BE2C (cell line): ENCODE measurements around the gene BTRC.

Experiments used
- DNase-seq: peaks from one replicate; pipeline ENCODE4 v3.0.0-alpha.2; 2020
- H3K27me3 ChIP-seq: fragments of 250-450 bp; sonication (Bioruptor Pico); 2 replicates; pipeline ENCODE4 v1.5.1; 2020; ENCODE audit warnings: mild to moderate bottlenecking
- H3K36me3 ChIP-seq: fragments of 250-450 bp; sonication (Bioruptor Pico); 2 replicates; pipeline ENCODE4 v1.5.1; 2020; ENCODE audit warnings: mild to moderate bottlenecking
- H3K4me1 ChIP-seq: fragments of 250-450 bp; sonication (Bioruptor Pico); 2 replicates; pipeline ENCODE4 v1.5.1; 2020
- H3K4me3 ChIP-seq: 2 replicates; pipeline ENCODE4 v1.5.1; 2011; ENCODE audit warnings: low read depth, low read length
- H3K9me3 ChIP-seq: fragments of 250-450 bp; sonication (Bioruptor Pico); 2 replicates; pipeline ENCODE4 v1.5.1; 2020
- TF ChIP-seq, protein P1 (sequence below): IDR thresholded peaks from 2 replicates; pipeline ENCODE4 v1.5.1; 2012; ENCODE audit warnings: mild to moderate bottlenecking, low read depth, low read length

BTRC gene

GRCh38 chr10:101511938-101512337, 158.0 kb downstream of the BTRC start:
- TF ChIP-seq, protein P1, sequence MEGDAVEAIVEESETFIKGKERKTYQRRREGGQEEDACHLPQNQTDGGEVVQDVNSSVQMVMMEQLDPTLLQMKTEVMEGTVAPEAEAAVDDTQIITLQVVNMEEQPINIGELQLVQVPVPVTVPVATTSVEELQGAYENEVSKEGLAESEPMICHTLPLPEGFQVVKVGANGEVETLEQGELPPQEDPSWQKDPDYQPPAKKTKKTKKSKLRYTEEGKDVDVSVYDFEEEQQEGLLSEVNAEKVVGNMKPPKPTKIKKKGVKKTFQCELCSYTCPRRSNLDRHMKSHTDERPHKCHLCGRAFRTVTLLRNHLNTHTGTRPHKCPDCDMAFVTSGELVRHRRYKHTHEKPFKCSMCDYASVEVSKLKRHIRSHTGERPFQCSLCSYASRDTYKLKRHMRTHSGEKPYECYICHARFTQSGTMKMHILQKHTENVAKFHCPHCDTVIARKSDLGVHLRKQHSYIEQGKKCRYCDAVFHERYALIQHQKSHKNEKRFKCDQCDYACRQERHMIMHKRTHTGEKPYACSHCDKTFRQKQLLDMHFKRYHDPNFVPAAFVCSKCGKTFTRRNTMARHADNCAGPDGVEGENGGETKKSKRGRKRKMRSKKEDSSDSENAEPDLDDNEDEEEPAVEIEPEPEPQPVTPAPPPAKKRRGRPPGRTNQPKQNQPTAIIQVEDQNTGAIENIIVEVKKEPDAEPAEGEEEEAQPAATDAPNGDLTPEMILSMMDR, result no peak

DNA sequence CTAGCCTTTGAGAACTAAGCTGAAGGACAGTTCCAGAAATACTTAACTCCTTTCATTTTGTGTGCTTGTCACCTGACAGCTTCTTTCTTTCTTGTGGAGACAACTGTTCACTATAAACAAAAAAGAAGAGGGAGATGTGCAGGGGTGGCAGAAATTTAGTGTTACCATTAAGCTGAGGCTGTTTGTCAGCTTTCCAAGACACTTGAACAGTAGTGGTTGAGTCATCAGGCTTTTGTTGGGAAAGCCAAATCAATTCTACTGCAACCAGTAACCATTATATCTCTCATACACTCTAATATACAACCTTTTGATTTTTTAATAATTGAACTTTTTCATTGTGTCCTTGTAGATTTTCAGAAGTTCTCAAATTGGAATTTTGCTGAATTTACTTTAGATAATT, 158.8 kb downstream of the BTRC start:
- TF ChIP-seq, protein P1, result no peak

More at GRCh38 chr10:101511938-101512337, 158.0 kb downstream of the BTRC start:
- no peaks in the 10 kb centered on the region for H3K36me3 ChIP-seq
- no peak overlapping the region for H3K4me3 ChIP-seq
- H3K27me3 ChIP-seq, result no peaks in the 10 kb centered on the region
- no peaks in the 10 kb centered on the region for H3K9me3 ChIP-seq
- H3K4me1 ChIP-seq, result peaks cover 12% of the 10 kb centered on the region; the same call in 1 of the 2 replicates
- DNase-seq, result no peak

DNA sequence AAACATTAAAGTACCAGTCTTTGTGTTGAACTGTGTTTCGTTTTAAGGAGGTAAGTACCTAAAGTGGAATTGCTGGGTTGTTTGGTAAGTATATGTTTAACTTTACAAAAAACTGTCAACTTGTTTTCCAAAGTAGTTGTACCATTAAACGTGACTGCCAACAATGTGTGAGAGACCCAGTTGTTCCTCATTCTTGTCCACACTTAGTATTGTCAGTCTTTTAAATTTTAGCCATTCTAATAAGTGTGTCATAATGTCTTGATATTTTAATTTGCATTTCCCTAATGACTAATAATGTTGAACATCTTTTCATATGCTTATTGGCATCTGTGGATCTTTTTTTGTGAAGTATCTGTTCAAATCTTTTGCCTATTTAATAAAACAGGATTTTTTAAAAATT, 159.8 kb downstream of the BTRC start:
- Histone ChIP-seq H3K36me3 (no peaks in the 10 kb centered on the region), H3K4me1 (peaks cover 5% of the 10 kb centered on the region; the same call in 1 of the 2 replicates), H3K27me3 (no peaks in the 10 kb centered on the region), H3K9me3 (no peaks in the 10 kb centered on the region), H3K4me3 (no peak overlapping the region)
- DNase-seq, result no peak
- TF ChIP-seq, protein P1, result no peak

More for the DNA sequence above, 158.8 kb downstream of the BTRC start:
- no peaks in the 10 kb centered on the region for H3K36me3 ChIP-seq
- no peak for DNase-seq
- H3K27me3 ChIP-seq, result no peaks in the 10 kb centered on the region
- no peak overlapping the region for H3K4me3 ChIP-seq
- peaks cover 8% of the 10 kb centered on the region; the same call in 1 of the 2 replicates for H3K4me1 ChIP-seq
- no peaks in the 10 kb centered on the region for H3K9me3 ChIP-seq

DNA sequence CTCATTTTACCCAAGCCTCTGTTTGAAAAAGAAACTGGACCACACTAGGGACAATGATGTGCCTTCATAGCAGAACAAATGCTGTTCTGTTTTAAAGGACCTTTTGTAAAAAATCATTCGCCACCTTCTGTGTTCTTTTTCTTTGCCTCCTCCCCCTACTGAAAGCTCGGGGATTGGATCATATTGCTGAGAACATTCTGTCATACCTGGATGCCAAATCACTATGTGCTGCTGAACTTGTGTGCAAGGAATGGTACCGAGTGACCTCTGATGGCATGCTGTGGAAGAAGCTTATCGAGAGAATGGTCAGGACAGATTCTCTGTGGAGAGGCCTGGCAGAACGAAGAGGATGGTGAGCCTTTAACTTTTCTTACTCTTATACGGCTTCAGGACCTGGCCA, 171.9 kb downstream of the BTRC start:
- H3K36me3 ChIP-seq, result no peaks in the 10 kb centered on the region
- TF ChIP-seq, protein P1, result no peak
- H3K27me3 ChIP-seq, result no peaks in the 10 kb centered on the region
- no peak overlapping the region for H3K4me3 ChIP-seq
- no peak for DNase-seq
- H3K4me1 ChIP-seq, result no peaks in the 10 kb centered on the region
- no peaks in the 10 kb centered on the region for H3K9me3 ChIP-seq

DNA sequence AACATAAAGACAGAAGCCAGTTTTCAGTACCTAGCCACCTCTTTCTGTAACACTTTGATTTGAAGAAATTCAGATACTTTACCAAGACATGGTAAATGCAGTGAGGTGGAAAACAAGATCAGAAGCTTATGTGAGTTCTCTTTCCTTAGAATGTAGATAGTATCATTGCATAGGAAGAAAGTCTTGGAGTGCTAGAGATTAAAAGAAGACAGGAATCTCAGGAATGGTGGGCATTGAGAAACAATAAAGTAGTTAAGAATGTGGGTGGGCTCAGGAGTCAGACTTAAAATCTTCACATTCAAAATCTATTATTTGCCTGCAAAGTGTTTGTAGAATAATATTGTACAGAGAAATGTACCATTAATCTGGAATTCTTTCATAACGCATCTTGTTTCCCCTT, 175.2 kb downstream of the BTRC start:
- TF ChIP-seq, protein P1, result no peak
- H3K36me3 ChIP-seq, result no peaks in the 10 kb centered on the region
- H3K4me3 ChIP-seq, result no peak overlapping the region
- H3K4me1 ChIP-seq, result no peaks in the 10 kb centered on the region
- H3K27me3 ChIP-seq, result no peaks in the 10 kb centered on the region
- no peak for DNase-seq
- H3K9me3 ChIP-seq, result no peaks in the 10 kb centered on the region

GRCh38 chr10:101529725-101530553, 176.0 kb downstream of the BTRC start:
- TF ChIP-seq, protein P1, result no peak

More at GRCh38 chr10:101529725-101530553, 176.0 kb downstream of the BTRC start:
- Histone ChIP-seq H3K4me1 (no peaks in the 10 kb centered on the region), H3K27me3 (no peaks in the 10 kb centered on the region), H3K4me3 (no peak overlapping the region), H3K9me3 (no peaks in the 10 kb centered on the region), H3K36me3 (no peaks in the 10 kb centered on the region)
- no peak for DNase-seq
